Activated CD4-positive, alpha-beta T cell treated with anti-CD3 and anti-CD28 coated beads for 1 hour (primary cell): ENCODE measurements around the gene HHLA2.
"Not testable (repeated sequence)": the region's sequence is repeated elsewhere in the genome, so short reads cannot be mapped to it uniquely, and the experiment has no call there.

ENCODE experiments used
- DNase-seq: peaks from one replicate; pipeline ENCODE4 v3.0.0-alpha.2; 2020

HHLA2 gene, protein sequence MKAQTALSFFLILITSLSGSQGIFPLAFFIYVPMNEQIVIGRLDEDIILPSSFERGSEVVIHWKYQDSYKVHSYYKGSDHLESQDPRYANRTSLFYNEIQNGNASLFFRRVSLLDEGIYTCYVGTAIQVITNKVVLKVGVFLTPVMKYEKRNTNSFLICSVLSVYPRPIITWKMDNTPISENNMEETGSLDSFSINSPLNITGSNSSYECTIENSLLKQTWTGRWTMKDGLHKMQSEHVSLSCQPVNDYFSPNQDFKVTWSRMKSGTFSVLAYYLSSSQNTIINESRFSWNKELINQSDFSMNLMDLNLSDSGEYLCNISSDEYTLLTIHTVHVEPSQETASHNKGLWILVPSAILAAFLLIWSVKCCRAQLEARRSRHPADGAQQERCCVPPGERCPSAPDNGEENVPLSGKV

DNA sequence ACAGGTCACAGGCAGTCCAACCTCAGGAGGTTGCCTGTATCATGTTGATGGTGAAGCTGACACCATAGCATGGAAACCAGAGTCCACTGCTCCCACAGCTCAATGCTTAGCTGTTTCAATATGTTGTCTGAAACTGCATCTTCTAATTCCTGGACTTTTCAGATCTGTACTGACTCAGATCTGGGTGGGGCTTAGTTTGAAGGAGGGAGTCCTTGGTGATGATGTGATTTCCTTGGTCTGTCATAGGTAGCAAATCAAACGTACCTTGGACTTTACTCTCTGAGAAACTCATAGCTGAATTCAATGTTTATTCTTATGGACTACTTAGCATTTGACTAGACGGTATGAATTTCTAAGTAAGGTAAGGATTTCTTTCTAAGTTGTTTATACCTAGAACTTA lies at the start of gene HHLA2:
HHLA2 (plus strand) TSS at position 310 of the 400 bp plus-strand sequence. CDS start 55,266 bp downstream, outside the sequence.
- no peak for DNase-seq

DNA sequence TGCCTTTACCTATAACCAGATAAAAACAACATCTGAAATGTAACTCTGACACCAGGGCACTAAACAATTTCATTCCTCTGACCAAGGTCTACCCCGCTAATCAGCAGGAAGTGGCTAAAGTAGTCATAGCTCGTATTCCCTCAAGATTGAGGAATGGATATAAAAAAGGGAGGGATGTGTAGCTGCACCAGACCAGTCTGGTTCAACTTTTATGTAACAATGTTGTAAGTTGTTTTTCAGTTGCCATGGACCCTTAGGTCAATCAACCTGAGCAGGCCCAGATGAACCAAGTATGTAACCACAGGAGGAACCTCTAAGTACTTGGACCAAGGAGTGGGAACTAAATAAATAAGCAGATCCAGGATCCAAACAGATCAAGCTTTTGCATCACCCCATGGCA lies 45.7 kb upstream of the HHLA2 start:
- DNase-seq: no peak

DNA sequence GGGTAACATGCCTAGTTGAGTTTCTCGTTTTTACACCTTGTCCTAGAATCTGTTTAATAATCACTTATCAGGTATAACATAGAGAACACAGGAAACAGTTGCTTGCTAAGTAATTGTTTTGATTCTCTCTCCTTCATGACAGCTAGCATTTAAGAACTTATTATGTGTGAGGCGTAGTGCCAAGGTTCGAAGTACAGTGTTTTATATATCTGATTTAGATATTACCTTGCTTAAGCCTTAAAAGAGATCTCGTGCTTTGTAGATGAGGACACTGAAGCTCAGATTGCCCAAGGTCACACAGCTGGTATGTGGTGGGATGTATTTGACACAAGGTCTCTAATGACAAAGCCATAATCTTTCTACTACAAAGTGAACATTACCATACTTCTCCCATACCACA lies 45.1 kb upstream of the HHLA2 start:
- no peak for DNase-seq

DNA sequence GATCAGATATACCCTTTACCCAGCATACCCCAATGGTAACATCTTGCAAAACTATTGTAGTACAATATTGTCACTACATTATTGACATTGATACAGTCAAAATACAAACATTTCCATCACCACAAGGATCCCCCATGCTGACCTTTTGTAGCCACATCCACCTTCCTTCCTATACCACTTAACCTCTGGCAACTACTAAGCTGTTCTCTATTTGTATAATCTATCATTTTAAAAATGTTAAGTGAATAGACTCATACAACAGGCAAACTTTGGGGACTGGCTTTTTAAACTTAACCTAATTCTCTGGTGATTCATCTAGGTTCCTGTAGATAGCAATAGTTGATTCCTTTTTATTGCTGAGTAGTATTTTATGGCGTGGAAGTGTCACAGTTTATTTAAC lies 44.5 kb upstream of the HHLA2 start:
- no peak for DNase-seq

DNA sequence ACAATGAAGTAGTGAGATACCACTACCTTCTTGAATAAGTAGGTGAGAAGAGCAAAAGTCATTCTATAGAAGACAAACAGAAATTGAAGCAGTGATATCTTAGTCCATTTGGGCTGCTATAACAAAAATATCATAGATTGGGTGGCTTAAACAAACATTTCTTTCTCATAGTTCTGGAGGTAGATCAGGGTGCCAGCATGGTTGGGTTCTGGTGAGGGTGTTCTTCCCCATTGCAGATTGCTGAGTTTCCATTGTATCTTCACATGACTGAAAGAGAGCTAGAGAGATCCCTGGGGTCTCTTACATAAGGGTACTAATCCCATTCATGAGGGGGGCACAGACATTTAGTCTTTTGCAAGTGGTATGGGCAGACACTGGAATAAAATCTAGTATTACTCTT lies 41.2 kb upstream of the HHLA2 start:
- no peak for DNase-seq

DNA sequence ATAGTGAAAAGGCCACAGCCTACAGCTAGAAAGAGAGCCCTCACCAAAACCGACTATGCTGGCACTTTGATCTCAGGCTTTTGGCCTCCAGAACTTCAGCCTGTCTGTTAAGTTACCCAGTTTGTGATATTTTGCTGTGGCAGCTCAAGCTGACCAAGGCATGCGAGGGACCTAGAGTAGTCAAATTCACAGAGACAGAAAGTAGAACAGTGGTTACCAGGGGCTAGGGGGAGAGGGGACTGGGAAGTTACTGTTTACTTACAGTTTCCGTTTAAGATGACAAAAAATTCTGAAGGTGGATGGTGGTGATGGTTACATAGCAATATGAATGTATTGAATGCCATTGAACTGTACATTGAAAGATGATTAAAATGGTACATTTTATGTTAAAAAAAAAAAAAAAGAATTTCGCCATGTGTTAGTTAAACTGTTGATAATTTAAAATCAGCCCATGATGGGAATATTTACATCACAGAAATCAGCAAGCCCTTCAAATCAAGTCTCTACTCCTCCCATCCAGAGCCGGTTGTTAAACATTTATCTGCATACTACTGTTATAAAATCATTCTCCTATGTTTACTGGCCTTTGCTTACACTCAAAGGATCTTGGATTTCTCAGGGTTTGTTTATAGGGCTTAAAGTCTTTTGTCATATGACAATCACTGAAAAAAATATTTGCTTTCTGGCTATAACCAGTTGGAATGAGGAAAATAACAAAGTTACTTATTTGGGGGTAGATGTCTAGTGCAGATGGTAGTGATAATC lies 31.6 kb upstream of the HHLA2 start:
- DNase-seq: not testable (repeated sequence)

DNA sequence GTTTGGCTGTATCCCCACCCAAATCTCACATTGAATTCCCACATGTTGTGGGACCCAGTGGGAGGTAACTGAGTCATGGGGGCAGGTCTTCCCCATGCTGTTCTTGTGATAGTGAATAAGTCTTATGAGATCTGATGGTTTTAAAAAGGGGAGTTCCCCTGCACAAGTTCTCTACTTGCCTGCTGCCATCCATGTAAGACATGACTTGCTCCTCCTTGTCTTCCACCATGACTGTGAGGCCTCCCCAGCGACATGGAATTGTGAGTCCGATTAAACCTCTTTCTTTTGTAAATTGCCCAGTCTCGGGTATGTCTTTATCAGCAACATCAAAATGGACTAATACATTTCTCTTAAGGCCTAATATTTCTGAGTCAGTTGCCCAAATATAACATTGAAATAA lies 28.1 kb upstream of the HHLA2 start:
- DNase-seq: not testable (repeated sequence)

DNA sequence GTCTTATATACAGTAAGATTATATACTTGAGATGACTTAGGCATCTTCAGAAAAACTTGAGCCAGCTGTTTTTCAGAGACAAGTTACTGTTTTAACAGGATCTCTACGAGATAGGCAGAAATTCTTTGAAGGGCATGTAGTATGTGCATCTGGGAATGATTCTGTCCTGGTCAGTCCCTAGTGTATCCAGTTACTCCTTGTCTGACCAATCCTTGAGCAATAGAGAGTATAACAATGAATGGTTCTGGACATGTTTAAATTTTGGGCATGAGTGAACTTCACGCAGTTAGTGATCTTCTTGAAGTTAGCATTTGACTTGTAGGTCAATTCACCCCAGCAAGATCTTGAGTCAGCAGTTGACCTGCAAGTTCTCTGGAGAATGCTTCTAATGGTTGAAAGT lies 24.7 kb upstream of the HHLA2 start:
- no peak for DNase-seq

DNA sequence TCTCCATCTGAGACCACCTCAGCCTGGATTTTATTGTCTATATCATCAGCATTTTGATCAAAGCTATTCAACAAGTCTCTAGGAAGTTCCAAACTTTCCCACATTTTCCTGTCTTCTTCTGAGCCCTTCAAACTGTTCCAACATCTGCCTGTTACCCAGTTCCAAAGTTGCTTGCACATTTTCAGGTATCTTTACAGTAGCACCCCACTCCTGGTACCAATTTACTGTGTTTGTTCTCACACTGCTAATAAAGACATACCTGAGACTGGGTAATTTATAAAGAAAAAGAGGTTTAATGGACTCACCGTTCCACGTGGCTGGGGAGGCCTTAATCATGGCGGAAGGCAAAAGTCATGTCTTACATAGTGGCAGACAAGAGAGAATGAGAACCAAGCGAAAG lies 17.3 kb upstream of the HHLA2 start:
- not testable (repeated sequence) for DNase-seq

DNA sequence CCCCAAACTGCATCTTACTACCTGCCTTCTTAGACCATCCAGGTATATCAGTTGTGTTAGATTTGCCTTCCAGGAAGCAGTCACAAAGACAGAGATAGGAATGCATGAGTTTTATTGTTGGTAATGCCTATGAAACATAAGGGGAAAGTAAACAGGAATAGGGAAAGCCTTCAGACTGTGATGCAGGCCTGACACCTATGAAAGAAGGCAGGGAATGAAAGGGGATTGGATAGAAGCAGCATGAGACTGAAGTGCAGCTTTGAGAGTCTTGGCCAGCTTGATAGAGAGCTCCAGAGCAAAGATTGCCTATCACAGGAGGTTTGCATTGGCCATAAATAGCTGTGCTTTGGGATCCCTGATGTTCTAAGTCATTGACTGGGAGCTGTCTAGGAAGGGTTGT lies 15.9 kb upstream of the HHLA2 start:
- DNase-seq: no peak

DNA sequence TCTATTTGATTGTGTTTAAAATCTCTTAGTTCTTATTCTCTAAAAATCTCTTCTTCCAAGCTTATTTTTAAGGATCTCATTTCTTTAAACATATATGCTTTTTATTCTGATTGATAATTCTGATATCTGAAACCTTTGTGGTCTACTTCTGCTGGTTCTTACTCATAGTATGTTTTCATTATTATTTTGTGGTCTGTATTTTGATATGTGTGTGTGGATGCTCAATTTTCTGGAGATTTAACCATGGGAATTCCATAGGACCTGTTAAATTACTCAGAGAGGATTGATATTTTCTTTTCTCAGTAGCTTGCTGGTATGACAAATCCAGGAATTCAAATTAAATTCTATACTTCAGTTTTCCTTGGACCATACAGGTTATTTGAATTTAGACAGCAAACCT lies 14.7 kb upstream of the HHLA2 start:
- DNase-seq: no peak

DNA sequence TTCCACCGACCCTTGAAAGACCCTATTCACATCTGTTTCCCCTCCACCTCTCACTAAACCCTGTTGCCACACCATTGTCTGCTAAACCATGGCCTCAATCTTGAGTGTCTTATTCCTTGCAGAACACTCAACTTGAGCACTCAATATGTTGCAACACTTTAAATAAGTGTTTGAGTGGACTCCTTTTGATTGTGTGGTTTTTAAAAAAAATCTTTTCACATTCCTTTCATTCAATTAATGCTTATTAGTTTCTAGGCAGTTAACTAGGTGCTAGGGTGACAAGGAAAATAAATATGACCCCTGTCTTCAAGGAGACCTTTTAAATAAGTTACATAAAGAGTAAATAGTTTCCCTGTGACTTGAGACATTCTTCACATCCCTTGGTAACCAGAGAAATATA lies 13.3 kb upstream of the HHLA2 start:
- DNase-seq: no peak

DNA sequence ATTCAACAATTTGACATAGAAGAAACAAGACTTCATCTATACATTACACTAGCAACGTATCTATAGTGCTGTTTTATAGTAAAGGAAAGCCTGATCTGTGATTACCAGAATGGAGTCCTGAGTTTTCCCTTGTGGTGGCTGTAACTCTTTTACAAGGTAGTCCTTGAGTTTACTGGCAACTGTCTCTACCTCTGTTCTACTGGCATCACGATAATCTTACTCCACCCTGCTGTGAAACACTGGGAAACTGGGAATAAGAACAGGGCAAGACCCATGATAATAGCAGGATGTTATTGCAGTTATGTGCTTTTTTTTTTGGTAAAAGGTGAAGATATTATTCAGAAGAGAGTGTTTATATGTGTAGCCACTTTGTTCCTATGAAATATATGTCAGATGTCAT lies 12.4 kb upstream of the HHLA2 start:
- no peak for DNase-seq

DNA sequence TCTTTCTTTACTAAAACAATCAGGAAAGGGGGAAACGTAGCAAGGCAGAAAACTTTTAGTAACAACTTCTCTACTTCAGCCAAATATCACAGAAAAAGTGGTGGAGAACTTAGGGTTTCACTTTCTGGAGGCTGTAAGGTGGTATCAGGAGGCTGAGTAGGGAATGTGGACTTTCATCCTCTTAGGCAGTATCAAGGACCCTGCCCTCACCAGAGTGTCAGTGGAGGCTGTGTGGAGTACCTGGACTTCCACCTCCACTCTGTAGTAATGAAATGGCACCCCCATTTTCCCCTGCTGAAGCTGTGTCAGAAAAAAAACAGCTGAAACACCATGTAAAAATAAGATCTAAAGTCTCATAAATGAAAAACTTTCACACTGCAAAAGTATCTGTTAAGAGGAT lies 11.2 kb upstream of the HHLA2 start:
- no peak for DNase-seq

DNA sequence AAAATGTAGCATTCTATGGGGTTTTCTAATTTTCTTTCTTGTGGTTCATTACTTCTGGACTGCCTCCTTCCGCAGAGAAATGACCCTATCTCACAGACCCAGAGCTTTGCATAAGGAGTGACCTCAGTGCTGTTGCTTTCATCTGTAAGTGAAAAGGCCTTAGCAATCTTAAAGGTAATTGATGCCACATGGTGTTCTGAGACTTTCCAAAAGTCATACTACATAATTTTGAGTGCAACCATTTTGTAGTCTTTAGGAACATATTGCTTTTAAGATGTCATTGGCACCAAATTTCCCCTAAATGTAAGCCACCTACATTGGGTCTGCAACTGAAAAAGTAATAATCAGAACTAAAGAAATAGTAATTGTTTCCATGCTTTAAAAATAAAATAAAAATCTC lies 9.2 kb upstream of the HHLA2 start:
- no peak for DNase-seq

DNA sequence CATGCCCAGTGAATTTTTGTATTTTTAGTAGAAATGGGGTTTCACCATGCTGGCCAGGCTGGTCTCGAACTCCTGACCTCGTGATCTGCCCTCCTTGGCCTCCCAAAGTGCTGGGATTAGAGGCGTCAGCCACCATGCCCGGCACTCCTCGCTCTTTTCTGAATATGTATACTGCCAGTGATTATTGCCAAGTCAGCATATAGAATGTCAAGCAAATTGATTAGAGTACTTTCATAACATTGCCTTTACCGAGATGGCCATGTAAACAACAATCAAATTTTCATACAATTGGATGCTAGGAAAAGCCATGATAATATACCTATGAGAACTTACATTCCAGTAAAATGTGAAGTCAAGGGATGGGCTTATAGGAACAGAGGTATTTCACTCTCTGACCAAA lies 8.2 kb upstream of the HHLA2 start:
- not testable (repeated sequence) for DNase-seq

DNA sequence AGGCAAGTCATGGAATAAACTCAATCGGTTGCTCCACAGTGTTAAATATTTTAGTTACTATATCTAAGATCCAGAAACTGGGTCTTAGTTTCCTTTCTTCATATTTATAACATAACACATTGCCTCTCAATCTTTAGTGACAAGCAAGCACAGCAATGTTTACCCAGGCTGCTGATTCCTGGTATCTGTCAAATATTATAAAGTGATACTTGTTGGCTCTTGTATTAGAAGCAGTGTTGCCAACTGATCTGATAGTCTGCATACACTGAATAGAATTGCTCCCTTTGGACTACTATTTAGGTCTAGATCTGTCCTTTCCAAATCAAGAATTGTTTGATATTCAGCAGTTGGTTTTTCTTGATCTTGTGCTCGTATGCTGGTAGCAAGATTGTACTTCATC lies 7.2 kb upstream of the HHLA2 start:
- no peak for DNase-seq

DNA sequence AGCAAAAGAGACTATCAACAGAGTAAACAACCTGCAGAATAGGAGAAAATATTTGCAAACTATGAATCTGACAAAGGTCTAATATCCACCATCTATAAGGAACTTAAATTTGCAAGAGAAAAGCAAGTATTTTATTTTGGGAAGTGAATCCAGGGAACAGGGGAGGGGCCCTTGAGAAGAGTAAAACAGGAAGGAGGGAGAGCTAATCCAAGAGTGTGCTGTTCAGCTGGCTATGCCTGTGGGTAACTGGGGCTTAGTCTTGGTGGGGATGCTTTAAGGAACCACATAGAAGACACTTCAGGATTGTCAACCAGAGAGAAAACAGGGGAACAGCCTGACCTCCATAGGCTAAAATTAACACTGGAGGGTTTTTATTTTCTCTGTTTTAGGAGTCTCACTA lies 3.9 kb upstream of the HHLA2 start:
- no peak for DNase-seq

DNA sequence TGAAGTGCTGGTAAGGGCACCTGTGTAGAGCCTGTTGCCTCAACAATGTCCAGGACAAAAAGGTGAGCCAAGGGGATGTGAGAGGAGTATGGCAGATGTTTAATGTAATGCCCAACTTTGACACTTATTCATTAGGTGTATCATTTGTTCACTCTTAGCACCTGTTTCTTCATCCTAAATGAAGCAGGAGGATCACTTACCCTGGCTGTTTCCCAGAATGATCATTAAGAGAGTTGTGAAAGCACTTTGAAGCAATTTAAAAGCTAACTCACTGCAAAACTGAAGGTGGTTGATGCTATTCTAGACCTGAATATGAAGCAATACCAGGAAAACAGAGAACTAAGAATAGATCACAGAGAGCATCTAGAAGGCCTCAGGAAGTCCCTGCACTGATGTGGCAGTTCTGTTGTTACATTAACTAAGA lies 3.4 kb upstream of the HHLA2 start:
- DNase-seq: no peak

DNA sequence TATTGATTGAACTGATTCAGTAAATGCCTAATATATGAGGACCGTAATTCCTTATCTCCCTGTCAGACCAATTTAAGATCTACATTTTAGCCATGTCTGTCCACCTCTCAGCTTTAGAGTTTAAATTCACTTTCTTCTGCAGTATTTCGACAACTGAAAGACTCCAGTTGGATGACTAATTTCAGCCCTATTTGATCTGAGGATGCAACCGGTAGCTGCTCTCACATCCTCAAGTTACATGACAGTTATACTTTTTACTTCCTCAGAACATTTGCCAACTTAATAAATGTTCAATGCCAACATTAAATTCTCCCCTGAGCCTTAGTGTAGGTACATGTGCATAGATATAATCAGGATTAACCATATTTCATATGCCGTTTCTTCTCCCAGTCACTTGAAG lies 2.5 kb upstream of the HHLA2 start:
- DNase-seq: no peak

DNA sequence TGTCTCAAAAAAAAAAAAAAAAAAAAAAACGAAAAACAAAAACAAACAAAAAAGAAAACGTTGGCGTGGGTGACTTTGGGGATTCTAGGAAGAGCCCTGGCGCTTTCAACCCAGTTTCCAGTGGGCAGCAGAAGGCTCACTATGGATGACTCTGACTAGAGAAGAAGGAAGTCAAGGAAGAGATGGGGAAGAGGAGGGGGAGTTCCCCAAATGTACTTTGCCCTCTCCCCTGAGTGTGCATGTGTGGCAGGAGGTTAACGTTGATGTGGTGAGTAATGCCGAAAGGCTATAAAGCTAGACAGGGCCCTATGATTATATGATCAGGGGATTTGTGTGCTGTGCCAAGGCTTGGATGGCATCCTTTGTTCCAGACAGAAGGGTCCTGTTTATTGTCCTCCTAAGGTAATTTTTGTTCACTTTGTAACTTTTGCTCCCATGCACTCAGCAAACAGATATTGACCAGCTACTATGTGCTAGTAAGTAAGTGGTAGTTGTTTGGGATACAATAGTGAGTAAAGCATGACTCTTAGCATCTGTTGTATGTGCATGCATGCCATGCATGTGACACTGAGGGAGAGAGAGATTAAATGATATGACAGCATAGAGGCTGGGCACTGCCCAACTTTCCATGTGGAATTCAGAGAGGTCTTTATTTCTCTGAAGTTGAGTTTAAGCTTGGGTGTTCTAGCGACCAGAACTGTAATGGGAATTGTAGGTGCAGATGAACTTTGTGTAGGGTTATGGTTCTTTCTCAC lies 750 bp upstream of the HHLA2 start:
- DNase-seq: no peak

DNA sequence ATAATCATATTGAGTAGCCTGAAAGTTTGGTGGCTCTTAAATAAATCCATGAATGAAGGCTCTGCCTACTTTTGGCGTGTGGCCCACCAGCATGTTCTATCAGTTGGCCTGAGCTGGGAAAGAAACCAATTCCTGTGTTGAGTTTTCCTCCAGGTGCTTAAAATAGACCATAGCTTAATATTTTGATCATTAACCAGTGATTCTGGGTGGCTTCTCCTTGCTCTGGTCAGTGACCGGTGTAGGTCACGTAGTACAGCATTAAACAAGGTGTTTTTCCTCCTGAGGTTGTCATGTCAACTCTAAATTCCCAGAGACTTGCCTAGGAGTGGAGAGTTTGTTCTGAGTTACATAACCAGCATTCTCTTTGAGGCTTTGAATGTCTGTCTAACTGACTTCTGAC lies 1.3 kb downstream of the HHLA2 start:
- DNase-seq: no peak

DNA sequence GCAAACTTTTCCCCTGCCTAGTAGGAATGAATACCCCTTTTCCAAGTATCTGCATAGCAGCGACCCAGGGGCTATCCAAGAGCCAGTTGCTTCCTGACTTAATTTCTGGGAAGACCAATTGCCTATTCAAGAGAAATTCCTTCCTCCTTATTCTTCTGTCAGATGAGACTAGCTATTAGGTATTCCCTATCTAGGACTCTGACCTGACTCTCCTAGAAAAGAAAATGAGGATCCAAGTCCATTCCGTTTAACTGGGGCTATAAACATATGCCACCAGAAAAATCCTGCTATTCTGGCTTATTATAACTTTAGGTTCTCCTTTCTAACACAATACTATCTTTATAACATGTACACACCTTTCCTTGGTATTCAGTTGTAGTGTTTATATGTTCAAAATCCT lies 1.7 kb downstream of the HHLA2 start:
- DNase-seq: no peak
